ENCODE results near the gene RNF112. TPM values are rescaled to one million over a fixed set of nuclear protein-coding genes. Genes with fewer than 3 reads are reported as not detected.

The RNF112 gene
- total and polyA plus RNA-seq, 10 donors, result 1.3 to 7.6 (median 2.5) TPM

DNA sequence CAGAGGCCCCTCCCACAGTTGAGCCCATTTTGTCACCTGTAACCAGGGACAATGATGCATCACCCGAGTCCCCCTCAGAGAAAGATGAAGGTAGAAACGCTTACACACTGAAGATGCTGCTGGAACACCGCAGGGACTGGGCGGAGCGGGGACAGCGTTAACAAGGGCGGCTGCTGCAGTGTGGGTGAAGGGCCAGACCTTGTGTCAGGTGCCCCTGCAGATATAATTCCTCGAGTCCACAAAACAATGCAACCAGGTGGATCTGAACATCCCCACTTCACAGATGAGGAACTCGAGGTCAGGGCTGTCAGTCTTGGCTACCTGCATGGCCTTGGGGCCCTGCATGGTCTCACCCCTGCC is 39.0 kb upstream of the RNF112 start:
- H3K4me3 ChIP-seq, result no peak overlapping the region
- TF ChIP-seq CTCF (IDR thresholded peaks at IDR 0.05 in 8 of 11, conservative IDR thresholded peaks at IDR 0.05 in 3 of 11), result no peak
- TF ChIP-seq POLR2A (IDR thresholded peaks at IDR 0.05), result no peak
- no peak for TF ChIP-seq POLR2AphosphoS5 (IDR thresholded peaks at IDR 0.05)
- DNase-seq, result no peak
- no peaks in the 10 kb centered on the region for H3K36me3 ChIP-seq
- H3K27me3 ChIP-seq (replicated peaks in 1 of 7), result no peaks in the 10 kb centered on the region
- intact Hi-C loops (cut with DNase I; ENCODE audit: low total_unique reads), result no loop called here
- 67 to 90% (median 82%) methylated on average over 9 of the region's 9 CpGs for WGBS, 5 donors
- no peaks in the 10 kb centered on the region for H3K9me3 ChIP-seq
- peaks cover 20 to 67% (median 45%) of the 10 kb centered on the region in 6 donors for H3K4me1 ChIP-seq
- H3K27ac ChIP-seq, result peak overlapping the region in 2 of 8 donors; percentile 77 to 84

GRCh38 chr17:19372439-19372838 is 38.6 kb upstream of the RNF112 start:
- H3K27ac ChIP-seq, result no peak overlapping the region
- H3K4me3 ChIP-seq, result no peak overlapping the region
- H3K27me3 ChIP-seq (replicated peaks in 1 of 7), result no peaks in the 10 kb centered on the region
- H3K36me3 ChIP-seq, result no peaks in the 10 kb centered on the region
- H3K9me3 ChIP-seq, result no peaks in the 10 kb centered on the region
- intact Hi-C loops (cut with DNase I; ENCODE audit: low total_unique reads), result no loop called here
- TF ChIP-seq CTCF (IDR thresholded peaks at IDR 0.05 in 8 of 11, conservative IDR thresholded peaks at IDR 0.05 in 3 of 11) (no peak), POLR2AphosphoS5 (IDR thresholded peaks at IDR 0.05) (no peak), POLR2A (IDR thresholded peaks at IDR 0.05) (no peak)
- H3K4me1 ChIP-seq, result peaks cover 20 to 72% (median 49%) of the 10 kb centered on the region in 6 donors
- 69 to 83% (median 72%) methylated on average over 12 of the region's 12 CpGs for WGBS, 5 donors
- DNase-seq, result no peak

DNA sequence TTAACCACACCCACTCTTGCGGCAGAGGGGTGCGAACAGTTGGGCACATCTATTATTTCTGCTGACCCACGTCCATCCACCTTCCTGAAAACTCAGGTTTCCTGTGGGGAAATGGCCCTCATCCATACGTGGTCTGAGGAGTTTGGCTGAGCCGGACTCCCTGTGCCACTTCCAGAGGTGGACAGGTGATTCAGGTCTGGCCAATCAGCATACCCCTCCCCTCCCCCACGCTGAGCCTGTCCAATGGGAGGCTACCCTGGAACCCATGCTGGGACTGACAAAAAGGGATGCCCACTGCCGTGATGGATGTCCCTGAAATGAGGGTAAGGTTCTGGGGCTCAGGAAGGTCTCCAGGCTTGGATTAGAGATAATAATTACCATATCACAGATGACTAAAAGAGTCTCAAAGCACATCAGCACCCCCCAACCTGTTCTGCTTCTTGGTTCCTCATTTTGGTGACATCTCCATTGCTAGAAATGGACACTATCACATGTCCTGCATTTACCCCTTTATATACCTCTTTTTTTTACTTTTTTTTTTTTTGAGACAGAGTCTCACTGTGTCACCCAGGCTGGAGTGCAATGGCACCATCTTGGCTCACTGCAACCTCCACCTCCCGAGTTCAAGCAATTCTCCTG is 38.0 kb upstream of the RNF112 start:
- Histone ChIP-seq H3K4me1 (peaks cover 20 to 72% (median 50%) of the 10 kb centered on the region in 6 donors), H3K4me3 (no peak overlapping the region), H3K27ac (no peak overlapping the region), H3K9me3 (no peaks in the 10 kb centered on the region), H3K27me3 (replicated peaks in 1 of 7) (no peaks in the 10 kb centered on the region), H3K36me3 (no peaks in the 10 kb centered on the region)
- DNase-seq, result no peak
- TF ChIP-seq POLR2AphosphoS5 (IDR thresholded peaks at IDR 0.05) (no peak), CTCF (IDR thresholded peaks at IDR 0.05 in 8 of 11, conservative IDR thresholded peaks at IDR 0.05 in 3 of 11) (no peak), POLR2A (IDR thresholded peaks at IDR 0.05) (no peak)
- 69 to 78% (median 77%) methylated on average over 7 to 8 of the region's 8 CpGs for WGBS, 5 donors
- intact Hi-C loops (cut with DNase I; ENCODE audit: low total_unique reads), result no loop called here

GRCh38 chr17:19374136-19374535 is 36.9 kb upstream of the RNF112 start:
- Histone ChIP-seq H3K27me3 (replicated peaks in 1 of 7) (no peaks in the 10 kb centered on the region), H3K4me1 (peaks cover 24 to 75% (median 53%) of the 10 kb centered on the region in 6 donors), H3K4me3 (no peak overlapping the region), H3K27ac (no peak overlapping the region), H3K36me3 (peaks cover 0 to 2% (median 0%) of the 10 kb centered on the region in 6 donors), H3K9me3 (no peaks in the 10 kb centered on the region)
- intact Hi-C loops (cut with DNase I; ENCODE audit: low total_unique reads), result no loop called here
- no peak for TF ChIP-seq POLR2AphosphoS5 (IDR thresholded peaks at IDR 0.05)
- no peak for TF ChIP-seq POLR2A (IDR thresholded peaks at IDR 0.05)
- no peak for TF ChIP-seq CTCF (IDR thresholded peaks at IDR 0.05 in 8 of 11, conservative IDR thresholded peaks at IDR 0.05 in 3 of 11)
- DNase-seq, result no peak
- 86 to 93% (median 87%) methylated on average over 5 of the region's 5 CpGs for WGBS, 5 donors
